HepG2 (cell line): ENCODE data around the gene VPS37B. TPM values are rescaled to one million over a fixed set of nuclear protein-coding genes. Genes with fewer than 3 reads are reported as not detected.

Experiments used
- ATAC-seq: fragments of 200-7000 bp; cut with Tn5 transposase; 3 replicates; pipeline ENCODE4 v1.9.1; 2020; ENCODE audit warnings: mild to moderate bottlenecking, moderate library complexity
- BruUV-seq: library from RNA; stranded (reverse); fragments of 400-500 nt; replicated peaks from 2 replicates; lab custom pipeline; 2021; lab: Mats Ljungman, UMichigan
- CTCF ChIA-PET: fragments of 300-600 bp; formaldehyde crosslinking; extraction: SDS; loops from one replicate; lab custom pipeline; 2021; ENCODE audit warnings: low total read pairs, inconsistent platforms, low intra/inter-chr PET ratio; lab: Yijun Ruan, JAX
- POLR2A ChIA-PET: fragments of 350-600 bp; sonication (Branson Sonifier 250); formaldehyde crosslinking; loops from one replicate; lab custom pipeline; 2020; ENCODE audit warnings: antibody characterized with exemption, inconsistent platforms; lab: Yijun Ruan, JAX
- DNase-seq: peaks from one replicate; pipeline ENCODE4 v3.0.0-alpha.2; 2015; ENCODE audit warnings: low spot score
- FAIRE-seq: peaks from 3 replicates; lab custom pipeline; 2011; peaks lifted over from hg19 to GRCh38; lab: Jason Lieb, UNC
- H2AFZ ChIP-seq: one replicate; pipeline ENCODE4 v1.6.1; 2011; ENCODE audit warnings: low read length, inconsistent platforms
- H3K27ac ChIP-seq: fragments of 300-600 bp; 3 replicates; pipeline ENCODE4 v1.8.0; 2011; ENCODE audit warnings: mixed run types, mild to moderate bottlenecking, mixed read lengths, low read length, inconsistent platforms; ENCODE audit not compliant: insufficient read depth; ENCODE audit errors: extremely low read length
- H3K27me3 ChIP-seq, 2 experiments: fragments of 200-600 bp in 1 of 2; 2 replicates in 1 of 2; 3 replicates in 1 of 2; pipeline versions ENCODE4 v1.6.0 to v1.8.0; 2011; ENCODE audit warnings: low read length in 2 of 2, mild to moderate bottlenecking in 2 of 2, moderate library complexity in 2 of 2, inconsistent platforms in 1 of 2; ENCODE audit not compliant: insufficient read depth in 2 of 2, control insufficient read depth in 1 of 2
- H3K36me3 ChIP-seq, 2 experiments: fragments of 200-600 bp in 1 of 2; replicated peaks in 1 of 2; 2 replicates in 1 of 2; 3 replicates in 1 of 2; pipeline versions ENCODE4 v1.5.1 to v1.8.0; 2011; ENCODE audit warnings: low read length in 2 of 2, inconsistent platforms in 1 of 2; ENCODE audit not compliant: insufficient read depth in 2 of 2, control insufficient read depth in 1 of 2
- H3K4me1 ChIP-seq: 2 replicates; pipeline ENCODE4 v1.5.1; 2012; ENCODE audit warnings: low read length, inconsistent platforms; ENCODE audit not compliant: insufficient read depth
- H3K4me2 ChIP-seq: 2 replicates; pipeline ENCODE4 v1.6.0; 2011; ENCODE audit warnings: low read depth, low read length, inconsistent platforms
- H3K4me3 ChIP-seq, 3 experiments: fragments of 200-600 bp in 1 of 3; sonication (generic), shearing (Covaris generic) in 1 of 3; replicated peaks in 1 of 3; 2 replicates each; pipeline ENCODE4 v1.5.1; 2011 to 2016; ENCODE audit warnings: low read length in 3 of 3, inconsistent platforms in 2 of 3, low read depth in 2 of 3, mild to moderate bottlenecking in 2 of 3, control low read depth in 1 of 3, mixed read lengths in 1 of 3; ENCODE audit not compliant: insufficient read depth in 1 of 3
- H3K79me2 ChIP-seq: one replicate; pipeline ENCODE4 v1.6.1; 2011; ENCODE audit warnings: low read length, inconsistent platforms; ENCODE audit not compliant: insufficient read depth
- H3K9ac ChIP-seq: 2 replicates; pipeline ENCODE4 v1.6.0; 2011; ENCODE audit warnings: mild to moderate bottlenecking, low read depth, low read length, inconsistent platforms; ENCODE audit not compliant: insufficient read depth
- H3K9me3 ChIP-seq: 2 replicates; pipeline ENCODE4 v1.5.1; 2012; ENCODE audit warnings: mild to moderate bottlenecking, low read length
- H4K20me1 ChIP-seq: 2 replicates; pipeline ENCODE4 v1.6.0; 2011; ENCODE audit warnings: inconsistent platforms, mild to moderate bottlenecking, low read length, moderate library complexity; ENCODE audit not compliant: insufficient read depth
- ASH2L ChIP-seq: fragments of 300-600, 200-600 bp; sonication (generic); IDR thresholded peaks from 2 replicates; pipeline ENCODE4 v1.7.0; 2017; ENCODE audit warnings: low read depth, mild to moderate bottlenecking, moderate library complexity, mixed read lengths, low read length; ENCODE audit not compliant: insufficient read length
- HNRNPL ChIP-seq: fragments of 200-400 bp; formaldehyde crosslinking; IDR thresholded peaks from 2 replicates; pipeline ENCODE4 v1.6.1; 2017; ENCODE audit warnings: mild to moderate bottlenecking, low read depth, low read length
- MAFK ChIP-seq, 2 experiments: IDR thresholded peaks in 1 of 2; conservative IDR thresholded peaks in 1 of 2; 2 replicates each; pipeline ENCODE4 v1.6.1; 2011; ENCODE audit warnings: improper control_type of control experiment in 2 of 2, low read length in 2 of 2
- WGBS: methylation state at CpG from one replicate; pipeline ENCODE4 v1.1.6; 2017; ENCODE audit warnings: low lambda C conversion rate; 5-methylcytosine and 5-hydroxymethylcytosine counted together
- in situ Hi-C: cut with HindIII; loops from 2 replicates; pipeline ENCODE4 v1.10.0; 2017; ENCODE audit warnings: low pct_unique_long_range_greater_than_20kb; ENCODE audit not compliant: extremely low pct_ligation_motif_present
- intact Hi-C: fragments of 100-400 bp; cut with micrococcal nuclease; formaldehyde crosslinking; loops from one replicate; pipeline ENCODE4 v1.10.0; 2022; ENCODE audit not compliant: unreplicated experiment
- polyA plus RNA-seq, 8 experiments: library from polyadenylated mRNA; depleted of rRNA in 3 of 8; stranded (reverse) in 7 of 8; unstranded in 1 of 8; fragments of >200 nt; fragmentation: Illumina TruSeq in 4 of 8; extraction: Trizol in 4 of 8; gene quantifications; 2 replicates each; pipeline versions ENCODE4 v1.2.1 to v1.2.3, GENCODE V29; 2011 to 2016; ENCODE audit warnings: low read depth in 4 of 8, missing spikeins in 1 of 8, mixed read lengths in 1 of 8; ENCODE audit not compliant: insufficient read depth in 1 of 8
- total RNA-seq, 5 experiments: library from RNA; depleted of rRNA; stranded (reverse); fragments of >200 nt; fragmentation: Illumina TruSeq; extraction: Trizol; gene quantifications; 2 replicates each; pipeline ENCODE4 v1.2.3, GENCODE V29; 2016; ENCODE audit warnings: low read depth in 1 of 5
- TF ChIP-seq, protein P1 (sequence below): sonication (generic); formaldehyde crosslinking; IDR thresholded peaks from 2 replicates; pipeline ENCODE4 v1.5.0; 2020; ENCODE audit warnings: mild to moderate bottlenecking, missing genetic modification reagents

The VPS37B gene
- total and polyA plus RNA-seq, 2 of the 13 experiments (the other 11 are each of a cell fraction or from before 2014, with no cell fraction given): 4.6 to 5.3 TPM

DNA sequence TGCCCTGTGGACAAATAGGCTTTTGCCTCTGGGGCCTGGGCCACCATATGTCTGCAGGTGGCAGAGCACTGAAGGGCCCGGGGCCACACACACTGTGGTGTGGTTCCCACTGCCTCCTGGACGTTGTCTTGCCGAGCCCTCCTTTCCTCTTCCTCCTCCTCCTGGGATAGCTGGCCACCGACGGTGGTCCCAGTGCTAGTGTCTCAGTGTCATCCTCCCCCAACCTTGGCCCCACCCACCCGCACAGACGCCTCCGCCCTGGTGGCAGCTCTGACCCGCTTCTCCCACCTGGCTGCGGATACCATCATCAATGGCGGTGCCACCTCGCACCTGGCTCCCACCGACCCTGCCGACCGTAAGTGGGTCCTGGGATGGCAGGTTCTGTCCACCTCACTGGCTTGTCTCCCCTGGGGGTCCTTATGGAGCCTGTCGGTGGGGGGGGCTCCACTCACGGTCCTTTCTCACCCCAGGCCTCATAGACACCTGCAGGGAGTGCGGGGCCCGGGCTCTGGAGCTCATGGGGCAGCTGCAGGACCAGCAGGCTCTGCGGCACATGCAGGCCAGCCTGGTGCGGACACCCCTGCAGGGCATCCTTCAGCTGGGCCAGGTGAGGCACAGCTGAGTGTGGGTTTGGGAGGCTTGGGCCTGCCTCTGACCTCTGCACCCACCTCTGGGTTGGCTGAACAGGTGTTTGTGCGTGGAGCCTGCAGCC lies 37.2 kb downstream of the VPS37B start:
- in situ Hi-C loops: loop anchor here (25.0 kb wide), 1 partner anchor 379 kb away; the partner anchor contains the start of genes MPHOSPH9 and MTRFR
- no peak for DNase-seq
- Histone ChIP-seq H3K36me3 (peaks cover 0 to 3% of the 10 kb centered on the region in 2 experiments; a peak in 2 of 5 replicates), H3K4me2 (no peak overlapping the region), H3K27me3 (no peaks in the 10 kb centered on the region), H4K20me1 (no peaks in the 10 kb centered on the region), H3K27ac (no peak overlapping the region), H3K79me2 (no peaks in the 10 kb centered on the region), H3K9me3 (no peaks in the 10 kb centered on the region), H3K4me1 (peaks cover 49% of the 10 kb centered on the region), H2AFZ (no peak overlapping the region), H3K9ac (no peak overlapping the region), H3K4me3 (no peak overlapping the region)
- no peak for FAIRE-seq
- ATAC-seq: no peak
- WGBS: 96% methylated on average over 10 of the region's 22 CpGs
- no TSS peak for BruUV-seq
- CTCF ChIA-PET: interaction anchor here (2.0 kb wide), 1 partner anchor 93 kb away, joined by 34 read pairs; no protein-coding TSS in a partner anchor
- TF ChIP-seq HNRNPL (no peak), MAFK (conservative IDR thresholded peaks at IDR 0.05 in 1 of 2, IDR thresholded peaks at IDR 0.05 in 1 of 2; ENCODE audit: low read length in 2 of 2) (no peak), ASH2L (no peak)
- TF ChIP-seq, protein P1, sequence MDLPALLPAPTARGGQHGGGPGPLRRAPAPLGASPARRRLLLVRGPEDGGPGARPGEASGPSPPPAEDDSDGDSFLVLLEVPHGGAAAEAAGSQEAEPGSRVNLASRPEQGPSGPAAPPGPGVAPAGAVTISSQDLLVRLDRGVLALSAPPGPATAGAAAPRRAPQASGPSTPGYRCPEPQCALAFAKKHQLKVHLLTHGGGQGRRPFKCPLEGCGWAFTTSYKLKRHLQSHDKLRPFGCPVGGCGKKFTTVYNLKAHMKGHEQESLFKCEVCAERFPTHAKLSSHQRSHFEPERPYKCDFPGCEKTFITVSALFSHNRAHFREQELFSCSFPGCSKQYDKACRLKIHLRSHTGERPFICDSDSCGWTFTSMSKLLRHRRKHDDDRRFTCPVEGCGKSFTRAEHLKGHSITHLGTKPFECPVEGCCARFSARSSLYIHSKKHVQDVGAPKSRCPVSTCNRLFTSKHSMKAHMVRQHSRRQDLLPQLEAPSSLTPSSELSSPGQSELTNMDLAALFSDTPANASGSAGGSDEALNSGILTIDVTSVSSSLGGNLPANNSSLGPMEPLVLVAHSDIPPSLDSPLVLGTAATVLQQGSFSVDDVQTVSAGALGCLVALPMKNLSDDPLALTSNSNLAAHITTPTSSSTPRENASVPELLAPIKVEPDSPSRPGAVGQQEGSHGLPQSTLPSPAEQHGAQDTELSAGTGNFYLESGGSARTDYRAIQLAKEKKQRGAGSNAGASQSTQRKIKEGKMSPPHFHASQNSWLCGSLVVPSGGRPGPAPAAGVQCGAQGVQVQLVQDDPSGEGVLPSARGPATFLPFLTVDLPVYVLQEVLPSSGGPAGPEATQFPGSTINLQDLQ: no peak
- intact Hi-C loops: no loop called here
- POLR2A ChIA-PET: no interaction called here
